GM12801 (cell line): ENCODE data around the gene BMP10.

Experiments used
- CTCF ChIP-seq: IDR thresholded peaks from one replicate; pipeline ENCODE4 v1.5.1; 2011; ENCODE audit warnings: control low read depth; ENCODE audit not compliant: insufficient read length; ENCODE audit errors: extremely low read depth

BMP10 gene

GRCh38 chr2:68889021-68889420, 17.8 kb upstream of the BMP10 start:
- TF ChIP-seq CTCF = no peak

GRCh38 chr2:68888038-68888704, 17.0 kb upstream of the BMP10 start:
- no peak for TF ChIP-seq CTCF

- no peak for TF ChIP-seq CTCF
These were observed 14.5 kb upstream of the BMP10 start for GRCh38 chr2:68885811-68886075.

GRCh38 chr2:68885074-68885810, 14.0 kb upstream of the BMP10 start:
- no peak for TF ChIP-seq CTCF

- no peak for TF ChIP-seq CTCF
These were observed 9.0 kb upstream of the BMP10 start for GRCh38 chr2:68880213-68880612.

- no peak for TF ChIP-seq CTCF
These were observed 8.1 kb upstream of the BMP10 start for GRCh38 chr2:68879296-68879695.

GRCh38 chr2:68878753-68879152, 7.6 kb upstream of the BMP10 start:
- TF ChIP-seq CTCF = no peak
